PC-3 (cell line): Measurements from ENCODE around the gene CSK.

Experiments
- CTCF ChIP-seq: fragments of 300-600 bp; sonication (generic); conservative IDR thresholded peaks from 2 replicates; pipeline ENCODE4 v1.5.1; 2017; ENCODE audit warnings: antibody characterized with exemption, low read depth, mild to moderate bottlenecking, low read length
- EZH2 ChIP-seq: fragments of 300-600 bp; sonication (generic); IDR thresholded peaks from one replicate; pipeline ENCODE4 v1.6.1; 2017; ENCODE audit warnings: antibody characterized with exemption, mild to moderate bottlenecking, low read length; ENCODE audit not compliant: unreplicated experiment
- EZH2phosphoT487 ChIP-seq: fragments of 300-600 bp; sonication (generic); IDR thresholded peaks from 2 replicates; pipeline ENCODE4 v1.6.1; 2018; ENCODE audit warnings: mild to moderate bottlenecking, antibody characterized with exemption, low read length, borderline replicate concordance

- no peak for TF ChIP-seq CTCF
- TF ChIP-seq EZH2: no peak
- no peak for TF ChIP-seq EZH2phosphoT487
These were observed 70.1 kb downstream of the CSK start for GRCh38 chr15:74851960-74852359.
